ENCODE results near the gene ZNF507.

- TF ChIP-seq CTCF (IDR thresholded peaks at IDR 0.05; ENCODE audit: borderline replicate concordance, extremely low read depth, low read length, poor library complexity, severe bottlenecking) (no peak), EZH2 (IDR thresholded peaks at IDR 0.05; ENCODE audit: borderline replicate concordance, low read depth, low read length, severe bottlenecking) (no peak)
Measured at GRCh38 chr19:32361574-32362317, 16.3 kb downstream of the ZNF507 start.

Data from DND-41 (cell line).